Liver (tissue), 9 donors: ENCODE data around the gene COL4A1. TPM values are rescaled to one million over a fixed set of nuclear protein-coding genes. Genes with fewer than 3 reads are reported as not detected.

ENCODE experiments used
- DNase-seq: peaks from one replicate; pipeline ENCODE4 v3.0.0-alpha.2; 2017; ENCODE audit warnings: low spot score
- H3K27ac ChIP-seq, 2 donors: one replicate each; pipeline ENCODE4 v1.7.0; 2013; ENCODE audit warnings: inconsistent platforms in 2 of 2, low read length in 2 of 2, control low read depth in 1 of 2, low read depth in 1 of 2, mild to moderate bottlenecking in 1 of 2
- H3K27me3 ChIP-seq, 4 donors: one replicate each; pipeline versions ENCODE4 v1.6.1 to v1.7.0; 2013; ENCODE audit warnings: low read length in 3 of 4, inconsistent platforms in 1 of 4, mild to moderate bottlenecking in 1 of 4, moderate library complexity in 1 of 4; ENCODE audit not compliant: control insufficient read depth in 4 of 4, insufficient read depth in 4 of 4
- H3K36me3 ChIP-seq, 4 donors: one replicate each; pipeline versions ENCODE4 v1.6.1 to v1.7.0; 2013; ENCODE audit warnings: low read length in 3 of 4, mild to moderate bottlenecking in 3 of 4, low read depth in 1 of 4, moderate library complexity in 1 of 4; ENCODE audit not compliant: control insufficient read depth in 4 of 4, insufficient read depth in 3 of 4
- H3K4me1 ChIP-seq, 4 donors: one replicate each; pipeline versions ENCODE4 v1.6.1 to v1.7.0; 2013; ENCODE audit warnings: low read length in 3 of 4, mild to moderate bottlenecking in 3 of 4, moderate library complexity in 1 of 4; ENCODE audit not compliant: control insufficient read depth in 4 of 4, insufficient read depth in 4 of 4
- H3K4me3 ChIP-seq, 3 donors: one replicate each; pipeline versions ENCODE4 v1.6.1 to v1.7.0; 2013; ENCODE audit warnings: low read length in 3 of 3, control low read depth in 1 of 3, low read depth in 1 of 3, mild to moderate bottlenecking in 1 of 3
- H3K9ac ChIP-seq, 2 donors: one replicate each; pipeline ENCODE4 v1.7.0; 2013; ENCODE audit warnings: low read length in 2 of 2, mild to moderate bottlenecking in 2 of 2, moderate library complexity in 2 of 2, control low read depth in 1 of 2, low read depth in 1 of 2
- H3K9me3 ChIP-seq, 4 donors: one replicate each; pipeline versions ENCODE4 v1.6.1 to v1.7.0; 2013; ENCODE audit warnings: low read length in 3 of 4; ENCODE audit not compliant: control insufficient read depth in 4 of 4
- CTCF ChIP-seq: fragments of 150-350 bp; IDR thresholded peaks from 2 replicates; pipeline ENCODE4 v1.5.1; 2017; ENCODE audit warnings: improper control_type of control experiment, low read depth, low read length; ENCODE audit not compliant: missing input control
- EGR1 ChIP-seq, 2 donors: IDR thresholded peaks; 2 replicates each; pipeline ENCODE4 v1.6.1; 2016 to 2018; ENCODE audit warnings: antibody characterized with exemption in 2 of 2, low read depth in 2 of 2
- FOXA1 ChIP-seq: IDR thresholded peaks from 2 replicates; pipeline ENCODE4 v1.6.1; 2016; ENCODE audit warnings: antibody characterized with exemption
- FOXA2 ChIP-seq: IDR thresholded peaks from 2 replicates; pipeline ENCODE4 v1.6.1; 2016; ENCODE audit warnings: antibody characterized with exemption
- GABPA ChIP-seq, 2 donors: IDR thresholded peaks in 1 of 2; conservative IDR thresholded peaks in 1 of 2; 2 replicates each; pipeline ENCODE4 v1.6.1; 2016; ENCODE audit warnings: antibody characterized with exemption in 2 of 2, mild to moderate bottlenecking in 1 of 2, moderate library complexity in 1 of 2
- HNF4G ChIP-seq: IDR thresholded peaks from 2 replicates; pipeline ENCODE4 v1.6.1; 2016; ENCODE audit warnings: antibody characterized with exemption
- JUND ChIP-seq, 2 donors: IDR thresholded peaks; 2 replicates each; pipeline ENCODE4 v1.6.1; 2016; ENCODE audit warnings: antibody characterized with exemption in 2 of 2
- MAX ChIP-seq: IDR thresholded peaks from 2 replicates; pipeline ENCODE4 v1.6.1; 2016; ENCODE audit warnings: antibody characterized with exemption
- NR2F2 ChIP-seq: IDR thresholded peaks from 2 replicates; pipeline ENCODE4 v1.6.1; 2016; ENCODE audit warnings: antibody characterized with exemption
- RAD21 ChIP-seq, 2 donors: IDR thresholded peaks; 2 replicates each; pipeline ENCODE4 v1.6.1; 2016; ENCODE audit warnings: antibody characterized with exemption in 2 of 2, mild to moderate bottlenecking in 2 of 2
- REST ChIP-seq: IDR thresholded peaks from 2 replicates; pipeline ENCODE4 v1.6.1; 2016; ENCODE audit warnings: antibody characterized with exemption, mild to moderate bottlenecking
- RXRA ChIP-seq, 2 donors: IDR thresholded peaks; 2 replicates each; pipeline ENCODE4 v1.6.1; 2017 to 2018; ENCODE audit warnings: antibody characterized with exemption in 2 of 2, mild to moderate bottlenecking in 1 of 2
- WGBS: extraction: QIAGEN DNeasy Blood & Tissue Kit; methylation state at CpG from one replicate; pipeline ENCODE4 v1.1.7; 2013; 5-methylcytosine and 5-hydroxymethylcytosine counted together
- polyA plus RNA-seq, 2 donors: library from polyadenylated mRNA; stranded (reverse) in 1 of 2; unstranded in 1 of 2; fragments of 200-250 nt in 1 of 2; fragments of >200 nt in 1 of 2; fragmentation: Nextera tagmentation in 1 of 2; extraction: Ambion mirVana in 1 of 2; gene quantifications; one replicate each; pipeline versions ENCODE4 v1.2.1 to v1.2.3, GENCODE V29; 2013 to 2015
- total RNA-seq, 2 donors: library from RNA; depleted of rRNA; stranded (reverse); fragments of >200 nt; gene quantifications; one replicate each; pipeline ENCODE4 v1.2.3, GENCODE V29; 2014
- TF ChIP-seq, protein P1 (sequence below): IDR thresholded peaks from 2 replicates; pipeline ENCODE4 v1.6.1; 2016; ENCODE audit warnings: antibody characterized with exemption
- donor health status: healthy.
- donor health status: healthy.
- donor health status: healthy.
- donor health status: healthy.
- donor health status: healthy.

The COL4A1 gene
- total and polyA plus RNA-seq, 4 donors, result 5.0 to 68.5 (median 37.9) TPM

- DNase-seq, result no peak
- no peak overlapping the region for H3K9ac ChIP-seq
- 51% methylated on average over 16 of the region's 16 CpGs for WGBS
- no peaks in the 10 kb centered on the region for H3K27me3 ChIP-seq
- peak overlapping the region in 1 of 2 donors; percentile 80 for H3K27ac ChIP-seq
- no peaks in the 10 kb centered on the region for H3K36me3 ChIP-seq
- H3K9me3 ChIP-seq, result no peaks in the 10 kb centered on the region
- H3K4me1 ChIP-seq, result peaks cover 0 to 11% (median 5%) of the 10 kb centered on the region in 4 donors
- no peak for TF ChIP-seq FOXA1
- TF ChIP-seq RAD21 (IDR thresholded peaks at IDR 0.05), result no peak
- no peak for TF ChIP-seq NR2F2
- TF ChIP-seq EGR1 (IDR thresholded peaks at IDR 0.05; ENCODE audit: low read depth in 2 of 2), result no peak
- no peak for TF ChIP-seq RXRA (IDR thresholded peaks at IDR 0.05)
- no peak for TF ChIP-seq HNF4G
- no peak for TF ChIP-seq REST
- TF ChIP-seq, protein P1, sequence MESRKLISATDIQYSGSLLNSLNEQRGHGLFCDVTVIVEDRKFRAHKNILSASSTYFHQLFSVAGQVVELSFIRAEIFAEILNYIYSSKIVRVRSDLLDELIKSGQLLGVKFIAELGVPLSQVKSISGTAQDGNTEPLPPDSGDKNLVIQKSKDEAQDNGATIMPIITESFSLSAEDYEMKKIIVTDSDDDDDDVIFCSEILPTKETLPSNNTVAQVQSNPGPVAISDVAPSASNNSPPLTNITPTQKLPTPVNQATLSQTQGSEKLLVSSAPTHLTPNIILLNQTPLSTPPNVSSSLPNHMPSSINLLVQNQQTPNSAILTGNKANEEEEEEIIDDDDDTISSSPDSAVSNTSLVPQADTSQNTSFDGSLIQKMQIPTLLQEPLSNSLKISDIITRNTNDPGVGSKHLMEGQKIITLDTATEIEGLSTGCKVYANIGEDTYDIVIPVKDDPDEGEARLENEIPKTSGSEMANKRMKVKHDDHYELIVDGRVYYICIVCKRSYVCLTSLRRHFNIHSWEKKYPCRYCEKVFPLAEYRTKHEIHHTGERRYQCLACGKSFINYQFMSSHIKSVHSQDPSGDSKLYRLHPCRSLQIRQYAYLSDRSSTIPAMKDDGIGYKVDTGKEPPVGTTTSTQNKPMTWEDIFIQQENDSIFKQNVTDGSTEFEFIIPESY, result no peak
- TF ChIP-seq GABPA (IDR thresholded peaks at IDR 0.05 in 1 of 2, conservative IDR thresholded peaks at IDR 0.05 in 1 of 2), result no peak
- TF ChIP-seq MAX, result no peak
- TF ChIP-seq FOXA2, result no peak
- TF ChIP-seq CTCF, result no peak
- no peak for TF ChIP-seq JUND (IDR thresholded peaks at IDR 0.05)
- H3K4me3 ChIP-seq, result no peak overlapping the region
Observed at GRCh38 chr13:110136660-110137585, 170.0 kb downstream of the COL4A1 start.

- H3K9me3 ChIP-seq, result no peaks in the 10 kb centered on the region
- TF ChIP-seq HNF4G (no peak), FOXA1 (no peak), EGR1 (IDR thresholded peaks at IDR 0.05; ENCODE audit: low read depth in 2 of 2) (no peak)
- TF ChIP-seq, protein P1, result no peak
- 87% methylated on average over 5 of the region's 5 CpGs for WGBS
Observed at GRCh38 chr13:110135977-110136597, 170.9 kb downstream of the COL4A1 start.

More at GRCh38 chr13:110135977-110136597, 170.9 kb downstream of the COL4A1 start:
- DNase-seq, result no peak
- H3K4me3 ChIP-seq, result no peak overlapping the region
- peaks cover 0 to 2% (median 0%) of the 10 kb centered on the region in 4 donors for H3K36me3 ChIP-seq
- no peak overlapping the region for H3K27ac ChIP-seq
- H3K9ac ChIP-seq, result no peak overlapping the region
- no peaks in the 10 kb centered on the region for H3K27me3 ChIP-seq
- H3K4me1 ChIP-seq, result peaks cover 0 to 11% (median 5%) of the 10 kb centered on the region in 4 donors
